HG03175 (cell line): Measurements from ENCODE around the gene NDRG2.

ENCODE experiments used
- ATAC-seq: cut with Tn5 transposase; IDR thresholded peaks from one replicate; pipeline ENCODE4 v1.9.1; 2021; ENCODE audit warnings: mild to moderate bottlenecking, moderate library complexity; ENCODE audit not compliant: unreplicated experiment

The NDRG2 gene

DNA sequence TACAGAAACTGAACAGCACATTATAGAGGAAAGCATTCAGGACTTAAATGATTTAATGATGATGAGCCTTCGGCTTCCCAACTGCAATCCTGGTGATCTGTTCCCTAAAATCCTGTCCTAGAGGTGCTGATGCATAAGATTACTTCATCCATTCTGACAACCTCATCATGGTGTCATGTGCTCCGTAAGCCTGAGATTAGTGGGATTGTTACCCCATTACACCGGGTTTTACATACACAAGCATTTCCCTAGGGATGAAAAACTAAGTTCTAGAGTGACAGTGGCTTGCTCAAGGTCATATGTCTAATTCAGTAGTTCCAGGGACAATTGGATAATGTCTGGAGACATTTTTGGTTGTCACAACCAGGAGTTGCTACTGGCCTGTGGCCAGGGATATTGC, 12.3 kb upstream of the NDRG2 start:
- no peak for ATAC-seq

DNA sequence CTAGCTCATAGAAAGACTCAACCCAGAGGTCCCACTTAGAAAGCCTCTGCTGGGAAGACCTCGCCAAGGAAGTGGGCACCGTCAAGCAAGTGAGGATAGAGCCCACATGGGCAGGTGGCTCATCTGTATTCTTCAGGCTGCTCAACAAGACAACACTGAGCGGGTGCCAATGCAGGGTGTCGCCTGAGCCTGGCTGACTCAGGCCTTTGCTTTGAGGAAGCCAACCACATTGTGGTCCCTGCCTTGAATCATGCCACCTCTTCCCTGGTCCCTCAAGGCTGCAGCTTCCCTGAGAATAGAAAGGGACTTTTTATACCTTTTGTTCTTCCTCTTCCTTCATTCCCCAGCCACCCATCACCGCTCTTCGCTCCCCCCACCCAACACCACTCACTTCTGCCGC, 11.9 kb upstream of the NDRG2 start:
- no peak for ATAC-seq

DNA sequence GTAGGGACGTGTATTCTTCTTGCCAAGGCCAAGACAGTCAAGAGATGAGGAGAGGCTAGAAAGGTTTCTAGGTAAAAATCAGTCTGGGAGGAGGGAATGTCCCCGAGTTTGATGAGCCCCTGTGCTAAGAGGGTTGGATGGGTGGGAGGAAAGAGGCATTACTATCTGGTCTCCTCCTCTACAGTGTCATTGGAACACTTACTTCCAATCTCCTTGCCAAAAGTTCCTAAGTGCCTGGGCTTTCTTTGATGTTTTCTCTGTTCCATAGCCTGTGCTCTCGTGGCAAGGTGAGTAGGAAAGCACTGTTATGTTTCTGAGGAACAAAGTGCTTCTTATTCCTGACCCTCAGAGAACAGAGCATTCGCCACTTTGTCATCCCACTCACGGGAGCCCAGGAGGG, 9.8 kb upstream of the NDRG2 start, which contains the start of gene RNASE13:
RNASE13 (minus strand) TSS at position 101 of the 400 bp plus-strand sequence. CDS start 519 bp downstream, outside the sequence.
- ATAC-seq = no peak

DNA sequence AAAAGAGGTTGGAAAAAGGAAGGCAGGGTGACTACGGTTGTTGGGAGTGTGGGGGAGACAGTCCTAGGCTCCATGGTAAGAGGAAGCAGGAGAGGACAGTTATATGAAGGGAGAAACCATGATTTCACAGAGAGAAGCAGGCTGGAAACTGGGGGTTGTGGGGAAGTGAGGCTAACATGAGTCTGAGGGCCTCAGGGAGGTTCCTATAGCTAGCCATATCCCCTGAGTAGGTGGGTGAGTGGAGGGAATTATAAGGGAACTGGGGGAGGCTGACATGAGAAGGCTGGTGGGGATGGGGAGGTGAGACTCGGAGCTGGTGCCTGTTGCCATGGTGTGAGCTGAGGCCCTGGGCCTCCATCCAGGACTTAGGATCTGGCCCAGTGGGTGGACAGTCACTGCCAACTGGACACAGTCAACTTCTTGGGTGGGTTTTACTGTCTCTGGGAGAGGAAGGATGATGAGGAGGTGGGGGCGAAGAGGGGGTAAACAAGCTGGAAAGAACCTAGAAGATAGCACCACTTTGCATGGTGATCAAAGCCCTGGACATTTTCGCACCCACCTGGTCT, 8.4 kb upstream of the NDRG2 start:
- no peak for ATAC-seq

DNA sequence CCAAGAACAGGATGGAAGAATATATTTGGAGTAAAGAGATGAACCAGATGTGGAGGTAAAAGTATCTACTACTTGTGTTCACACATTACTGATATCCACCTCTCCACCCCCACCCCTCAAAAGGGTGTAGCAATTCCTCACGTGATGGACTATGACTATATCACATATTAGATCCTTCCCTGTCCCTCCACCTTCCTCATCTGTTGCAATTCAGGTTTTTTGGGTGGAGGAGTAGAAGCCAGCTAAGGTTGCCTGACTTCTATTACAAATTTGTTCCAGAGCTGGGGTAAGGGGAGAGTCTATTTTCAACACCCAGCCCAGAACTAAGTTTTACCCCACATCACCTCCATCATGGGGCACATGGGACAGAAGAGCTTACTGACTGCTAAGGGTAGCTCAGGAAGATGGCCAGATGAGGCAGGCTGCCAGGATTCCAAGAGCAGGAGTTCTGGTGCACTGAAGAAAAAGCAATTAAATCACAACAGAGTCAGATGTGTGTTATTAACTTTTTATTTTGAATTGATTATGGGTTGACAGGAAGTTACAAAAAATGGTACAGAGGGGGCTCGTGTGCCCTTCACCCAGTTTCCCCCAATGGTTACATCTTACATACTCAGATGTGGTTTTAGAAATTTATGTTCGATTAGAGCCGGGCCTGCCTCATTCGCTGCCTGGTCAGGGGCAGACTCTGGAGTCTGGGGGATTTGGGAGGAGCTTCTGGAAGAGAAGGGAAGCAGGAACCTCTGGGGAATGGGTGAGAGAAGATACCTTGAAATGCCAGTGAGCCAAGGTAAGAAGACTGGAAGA, 7.7 kb upstream of the NDRG2 start:
- no peak for ATAC-seq

DNA sequence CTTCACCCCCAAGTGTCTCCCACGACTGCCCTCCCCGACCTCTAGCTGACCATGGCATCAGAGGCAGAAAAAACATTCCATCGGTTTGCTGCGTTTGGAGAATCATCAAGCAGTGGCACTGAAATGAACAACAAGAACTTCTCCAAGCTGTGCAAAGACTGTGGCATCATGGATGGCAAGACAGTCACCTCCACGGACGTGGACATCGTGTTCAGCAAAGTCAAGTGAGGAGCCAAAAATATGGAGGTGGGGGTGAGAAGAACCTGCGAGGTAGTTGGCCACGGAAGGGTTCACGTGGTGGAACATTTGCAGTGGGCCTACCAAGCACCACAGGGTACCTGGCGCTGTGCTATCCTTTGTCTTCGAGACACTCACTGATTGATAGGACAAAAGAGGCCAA, 5.7 kb upstream of the NDRG2 start:
- ATAC-seq = no peak

DNA sequence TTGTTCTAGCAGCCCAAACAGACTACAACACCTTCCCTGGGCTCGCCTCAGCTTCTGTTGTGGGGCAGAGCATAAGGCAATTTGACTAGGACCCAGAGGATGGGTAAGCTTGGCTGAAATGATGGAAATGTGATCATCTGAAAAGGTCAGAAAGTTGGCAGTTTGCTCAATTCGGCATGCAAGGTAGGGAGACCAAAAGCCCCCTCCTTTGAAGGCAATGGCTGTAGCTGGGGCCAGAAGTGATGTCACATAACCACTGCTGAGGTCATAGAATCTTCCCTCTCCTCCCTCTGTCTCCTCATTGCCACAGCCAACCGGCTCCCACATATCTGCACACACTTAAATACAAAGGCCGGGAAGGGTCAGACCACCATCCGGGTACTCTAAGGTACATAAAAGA, 5.1 kb upstream of the NDRG2 start, which contains the start of gene TPPP2:
TPPP2 (plus strand) TSS at position 301 of the 400 bp plus-strand sequence. CDS start 365 bp downstream, outside the sequence.
- ATAC-seq = no peak

DNA sequence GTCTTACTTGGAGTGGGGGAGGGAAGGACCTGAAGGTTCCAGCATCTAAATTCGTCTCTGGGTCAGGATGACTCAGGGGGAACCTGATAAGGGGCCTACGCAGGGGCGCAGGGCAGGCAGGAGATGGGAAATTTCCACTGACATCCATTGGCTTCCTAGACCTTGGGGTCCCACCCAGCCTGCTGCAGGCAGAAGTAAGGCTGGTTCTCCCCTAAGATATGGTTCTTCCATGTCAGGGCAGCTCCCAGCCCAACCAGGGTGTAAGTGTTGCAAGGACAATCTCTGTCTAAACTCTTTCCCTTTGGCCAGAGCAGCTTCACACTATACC, 2.1 kb upstream of the NDRG2 start:
- no peak for ATAC-seq

DNA sequence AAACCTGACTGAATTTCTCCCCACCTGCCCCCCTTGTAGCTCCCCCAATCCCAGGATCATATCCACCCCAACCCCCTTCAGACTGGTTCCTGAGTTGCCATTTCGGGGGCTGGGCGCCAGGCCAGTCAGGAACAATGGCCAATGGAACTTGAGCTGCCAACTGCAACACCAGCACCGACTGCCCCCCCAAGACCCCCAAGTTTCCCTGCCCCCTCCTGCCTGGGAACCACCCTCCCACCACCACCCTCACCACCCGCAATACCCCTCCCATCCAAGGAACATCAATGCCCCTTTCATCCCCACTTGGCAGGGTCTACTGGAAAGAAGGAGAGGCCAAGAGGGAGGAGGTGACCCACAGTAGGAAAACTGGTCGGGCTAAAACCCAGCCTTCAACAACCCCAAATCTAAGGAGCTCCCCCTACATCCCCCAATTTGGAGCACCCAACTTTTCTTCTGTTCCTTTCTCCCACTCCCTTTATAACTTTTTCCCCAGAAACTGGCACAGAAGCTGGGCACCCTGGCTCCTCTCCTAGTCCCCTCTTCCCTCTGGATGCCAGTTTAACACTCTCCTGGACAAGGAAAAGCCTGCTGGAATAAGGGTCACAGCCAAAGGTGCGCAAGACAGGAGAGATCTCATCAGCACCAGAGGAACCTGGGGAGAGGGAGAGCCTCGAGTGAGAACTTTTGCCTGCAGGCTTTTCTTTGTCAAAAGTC, 1.6 kb upstream of the NDRG2 start:
- ATAC-seq = no peak

DNA sequence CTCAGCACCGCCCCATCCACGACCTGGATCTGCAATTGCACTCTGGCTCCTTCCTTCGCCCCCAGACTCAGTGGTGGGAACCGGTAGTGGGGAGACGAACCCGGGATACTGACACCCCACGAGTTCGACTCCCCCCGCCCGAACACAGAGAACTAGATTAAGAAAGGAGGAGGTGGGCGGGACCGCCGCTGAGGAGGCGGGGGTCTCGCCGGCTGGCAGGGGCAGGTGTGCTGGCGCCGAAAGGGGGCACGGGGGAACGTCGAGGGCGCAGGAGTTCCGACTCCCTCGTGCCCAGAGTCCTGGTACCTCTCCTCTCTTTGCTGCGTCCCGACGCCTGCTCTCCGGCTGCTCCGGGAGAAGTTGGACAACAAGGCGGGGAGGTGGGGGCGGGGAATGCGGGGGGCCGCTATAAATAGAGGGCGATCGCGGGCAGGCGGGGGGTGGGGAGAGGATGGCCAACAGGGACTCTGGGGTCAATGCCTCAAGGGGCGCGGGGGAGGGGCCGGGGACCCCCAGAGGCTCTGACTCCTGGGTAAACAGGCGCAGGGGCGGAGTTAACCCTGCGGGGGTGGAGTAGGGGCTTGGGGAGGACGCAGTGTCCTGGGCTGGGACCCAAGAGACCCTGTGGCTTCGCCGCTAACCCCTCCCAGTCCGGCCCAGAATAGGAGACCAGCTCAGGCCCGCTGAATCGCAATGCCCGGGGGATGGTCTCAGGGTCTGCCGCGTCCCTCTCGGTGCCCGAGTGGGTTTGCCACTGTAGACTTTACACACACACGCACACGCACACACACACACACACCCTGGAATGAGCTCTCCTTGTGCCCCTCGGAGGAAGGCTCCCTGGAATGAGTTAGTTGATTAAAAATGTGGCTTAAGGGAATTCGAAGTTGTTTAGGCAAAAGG, 761 bp upstream of the NDRG2 start:
- ATAC-seq = no peak

DNA sequence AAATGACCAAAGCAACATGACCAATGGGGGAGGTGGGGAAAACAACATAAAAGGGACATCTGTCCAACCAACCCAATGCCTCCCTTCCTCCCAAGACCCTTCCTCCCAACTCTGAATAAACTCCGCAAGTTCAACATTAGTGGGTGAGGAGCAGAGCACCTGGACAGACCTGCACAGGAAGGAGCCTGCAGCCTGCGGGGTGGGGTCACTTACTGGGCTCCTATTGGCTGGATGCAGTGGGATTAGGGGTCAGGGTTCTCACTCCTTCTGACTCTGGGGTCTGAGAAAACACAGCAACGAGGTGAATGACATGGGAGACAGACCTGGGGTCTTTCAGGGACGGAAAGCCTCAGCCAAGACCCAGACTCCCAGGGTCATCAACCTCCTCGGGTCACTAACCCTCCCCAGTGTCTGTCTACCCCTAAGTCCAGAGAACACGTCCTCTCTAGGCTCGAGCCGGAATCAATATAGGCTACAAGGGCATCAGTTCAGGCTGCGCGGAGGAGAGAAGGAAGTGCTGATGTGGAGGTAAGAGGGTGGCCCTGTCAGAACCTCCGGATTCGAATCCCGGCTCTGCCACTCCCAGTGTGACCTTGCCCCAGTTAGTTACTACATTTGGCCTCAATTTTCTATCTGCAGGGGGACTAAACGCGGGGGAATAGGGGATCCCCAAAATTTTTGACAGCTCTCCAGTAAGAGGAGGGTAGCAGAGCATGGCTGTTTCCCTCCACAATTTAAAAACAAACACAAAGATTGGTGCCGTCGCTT, 860 bp downstream of the NDRG2 start:
- no peak for ATAC-seq

DNA sequence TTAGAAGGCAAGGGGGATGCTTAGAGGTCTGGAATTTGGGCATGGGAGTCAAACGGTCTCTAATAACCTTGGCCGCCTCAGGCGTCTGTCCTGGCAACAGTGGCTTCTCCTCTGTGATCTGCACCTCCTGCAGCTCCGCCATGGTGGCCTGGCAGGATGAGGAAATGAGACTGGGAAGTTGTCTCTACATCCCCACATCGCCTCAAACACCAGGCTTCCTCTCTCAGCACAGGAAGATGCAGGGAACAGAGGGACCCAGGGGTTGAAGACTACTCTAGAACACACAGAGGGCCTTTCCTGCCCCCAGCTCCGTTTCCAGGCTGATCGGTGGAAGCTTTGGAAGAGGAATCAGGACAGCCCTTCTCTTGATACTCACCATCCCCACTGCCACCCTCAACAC, 1.7 kb downstream of the NDRG2 start:
- no peak for ATAC-seq

DNA sequence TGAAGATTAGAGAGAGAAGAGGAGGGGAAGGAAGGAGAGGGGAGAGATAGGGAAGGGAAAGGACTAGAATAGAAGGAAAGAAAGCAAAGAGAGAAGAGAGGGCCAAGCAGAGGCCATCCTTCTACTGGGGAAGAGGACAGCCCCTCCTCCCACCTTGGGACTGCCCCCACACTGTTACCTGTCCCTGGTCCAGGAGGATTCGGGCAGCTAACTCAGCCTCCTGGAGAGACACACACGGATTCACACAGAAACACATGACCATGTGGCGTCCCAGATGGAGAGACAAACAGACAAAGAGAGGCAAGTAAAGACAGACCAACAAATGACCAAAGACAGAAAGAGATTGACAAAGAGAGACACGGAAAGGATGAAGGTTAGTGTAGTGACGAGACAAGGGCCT, 2.2 kb downstream of the NDRG2 start:
- ATAC-seq = no peak

DNA sequence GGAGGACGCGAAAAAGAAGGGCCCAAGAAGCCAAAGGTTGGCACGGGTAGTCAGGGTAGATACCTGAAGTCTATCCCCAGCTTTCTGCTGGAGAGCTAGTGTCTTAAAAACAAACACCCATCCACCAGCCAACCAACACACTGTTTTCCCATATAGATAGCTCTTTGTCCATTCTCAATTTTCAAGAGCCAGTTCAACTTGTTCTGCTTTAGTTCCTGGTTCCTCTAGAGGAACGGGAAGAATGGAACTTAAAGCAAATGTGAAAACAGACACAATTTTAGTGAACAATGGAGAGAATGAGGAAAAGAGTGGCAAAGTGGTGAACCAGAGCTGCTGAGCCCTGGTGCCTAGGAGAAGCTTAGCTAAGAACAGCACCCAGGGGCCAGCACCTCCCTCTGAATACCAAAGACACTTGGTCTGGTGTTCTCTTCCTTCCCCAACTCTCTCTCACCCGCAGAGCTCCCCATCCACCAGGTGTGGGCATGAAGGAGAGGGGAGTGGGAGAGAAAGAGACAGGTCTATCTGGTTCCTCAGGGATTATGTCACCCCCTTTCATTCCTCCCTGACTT, 3.8 kb downstream of the NDRG2 start:
- ATAC-seq = no peak

DNA sequence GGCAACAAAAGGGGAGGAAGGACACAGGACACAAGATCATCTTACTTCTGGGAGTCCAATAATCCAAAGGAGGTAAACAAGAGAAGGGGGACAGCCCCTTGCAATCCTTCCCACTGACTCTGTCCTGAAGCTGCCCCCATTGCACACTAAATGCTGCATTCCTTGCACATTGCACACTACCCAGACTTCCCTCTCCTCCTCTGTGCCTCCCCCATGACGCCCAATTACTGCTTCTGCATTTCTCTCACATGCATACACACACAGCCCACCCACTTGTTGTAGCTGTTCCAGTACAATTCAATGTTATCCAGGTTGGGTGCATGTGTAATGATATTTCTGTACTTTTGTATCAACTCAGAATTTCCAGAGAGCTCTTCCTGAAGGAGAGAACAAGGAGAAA, 5.5 kb downstream of the NDRG2 start:
- no peak for ATAC-seq

DNA sequence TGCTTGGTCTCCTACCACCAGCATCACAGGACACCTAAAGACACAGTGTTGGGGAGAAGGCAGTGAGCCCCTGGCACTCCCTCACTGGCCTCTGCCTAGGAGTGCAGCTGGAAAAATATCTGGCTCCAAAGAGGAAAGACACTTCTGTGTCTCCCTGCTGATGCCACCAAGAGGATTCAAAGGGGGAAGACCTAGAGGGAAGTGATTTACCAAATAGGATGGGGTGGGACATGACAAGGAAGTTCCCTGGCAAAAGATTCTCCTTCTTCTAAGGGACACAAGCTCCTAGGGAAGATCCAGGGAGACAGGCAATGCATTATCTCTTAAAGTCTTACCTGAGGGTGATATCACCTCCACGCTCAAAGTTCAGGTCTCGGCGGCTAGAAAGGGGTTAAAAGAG, 6.1 kb downstream of the NDRG2 start:
- ATAC-seq = no peak

DNA sequence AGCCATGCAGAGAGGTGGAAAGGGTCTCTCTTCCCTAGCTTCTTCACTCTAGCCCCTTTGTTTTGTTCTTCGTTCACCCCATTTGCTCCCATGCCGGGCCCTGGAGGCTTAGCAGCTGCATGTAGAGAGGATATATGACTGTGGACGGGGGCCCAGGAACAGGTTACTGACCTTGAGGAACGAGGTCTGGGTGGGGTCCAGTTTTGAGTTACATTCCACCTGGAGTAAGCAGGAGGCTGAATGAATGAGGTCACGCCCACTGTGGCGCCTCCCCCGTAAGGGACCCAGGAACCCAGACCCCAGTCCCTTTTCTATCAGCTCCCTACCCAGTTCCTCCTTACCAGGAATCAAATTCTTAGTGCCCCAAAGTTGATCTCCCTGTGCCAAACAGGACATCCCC, 6.6 kb downstream of the NDRG2 start:
- no peak for ATAC-seq

DNA sequence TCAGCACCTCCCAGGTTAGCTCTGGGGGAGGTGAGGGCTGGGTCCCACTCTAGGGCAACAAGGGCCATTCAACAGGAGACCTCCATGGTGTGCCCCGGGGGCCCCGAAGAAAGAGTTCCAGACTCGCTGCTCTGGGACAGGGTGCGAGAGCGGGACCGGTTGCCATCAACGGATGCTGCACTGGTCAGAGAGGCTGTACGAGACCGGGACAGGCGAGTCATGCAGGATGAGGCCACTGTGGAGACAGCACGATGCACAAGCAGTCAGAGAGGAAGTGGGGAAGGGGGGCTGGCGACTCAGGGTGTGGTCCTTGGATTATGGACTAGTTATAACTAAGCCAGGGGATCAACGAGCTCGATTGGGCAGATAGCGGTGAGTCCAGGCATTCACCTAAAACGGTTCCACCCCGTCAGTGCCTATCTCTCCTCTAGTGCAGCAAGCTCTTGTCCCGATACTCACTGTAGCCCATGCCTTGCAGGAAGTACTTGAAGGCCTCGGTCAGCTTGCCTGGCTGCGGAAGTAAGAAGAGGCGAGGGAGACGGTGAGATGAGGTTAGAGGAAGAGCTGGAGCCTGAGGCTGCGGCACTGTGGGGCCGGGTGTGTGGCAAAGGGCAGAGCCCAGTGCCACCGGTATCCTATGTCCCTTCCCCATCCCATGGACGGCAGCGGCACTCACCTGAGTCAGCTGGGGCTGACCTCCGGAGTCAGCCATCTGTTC, 7.2 kb downstream of the NDRG2 start:
- ATAC-seq = no peak

DNA sequence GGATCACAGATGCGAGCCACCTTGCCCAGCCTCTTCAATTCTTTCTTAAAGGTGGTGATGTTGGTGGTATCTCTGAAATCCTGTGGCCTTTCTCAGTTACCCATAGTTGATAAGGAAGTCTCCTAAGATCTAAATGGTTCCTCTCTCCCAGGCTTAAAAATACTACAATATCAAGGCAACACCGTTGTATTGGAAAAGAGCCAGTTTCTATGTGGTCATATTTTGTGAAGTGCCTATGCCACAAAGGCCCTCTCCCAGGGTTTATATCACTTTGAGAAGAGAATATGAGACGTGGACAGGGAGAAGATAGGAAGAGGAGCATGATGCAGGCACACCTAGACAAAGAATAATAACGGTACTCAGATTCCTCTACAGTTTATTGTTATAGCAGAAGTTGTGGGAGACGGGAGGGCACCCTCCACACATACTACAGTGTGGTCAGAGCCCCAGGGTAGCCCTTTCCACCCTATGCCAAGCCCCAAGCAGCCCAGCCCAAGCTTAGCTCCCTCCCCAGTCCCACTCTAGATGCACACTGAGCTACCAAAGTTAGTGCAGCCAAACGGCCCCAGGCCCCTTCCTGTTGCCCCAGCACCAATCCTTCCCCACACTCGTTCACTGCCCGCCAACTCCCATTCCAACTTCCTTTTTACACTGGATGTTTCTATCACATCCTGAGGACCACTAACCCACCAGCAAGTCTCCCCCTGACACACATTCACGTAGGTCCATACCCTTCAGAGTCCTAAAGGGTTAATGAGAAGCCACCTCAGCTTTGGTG, 8.3 kb downstream of the NDRG2 start:
- ATAC-seq = no peak
